GM12891 (cell line): Measurements from ENCODE around the gene GABRB3.

Experiments
- PAX5 ChIP-seq: IDR thresholded peaks from 2 replicates; pipeline ENCODE4 v1.6.1; 2011; ENCODE audit warnings: low read length, moderate library complexity, mild to moderate bottlenecking; ENCODE audit not compliant: insufficient read depth, severe bottlenecking
- POLR2A ChIP-seq: IDR thresholded peaks from 2 replicates; pipeline ENCODE4 v1.6.1; 2011; ENCODE audit warnings: low read depth, low read length, control low read depth
- POLR2AphosphoS5 ChIP-seq: IDR thresholded peaks from 2 replicates; pipeline ENCODE4 v1.6.1; 2011; ENCODE audit warnings: low read depth, low read length, control low read depth
- POU2F2 ChIP-seq: IDR thresholded peaks from 2 replicates; pipeline ENCODE4 v1.6.1; 2011; ENCODE audit warnings: low read depth, mild to moderate bottlenecking, control low read depth, low read length, moderate library complexity
- SPI1 ChIP-seq: IDR thresholded peaks from 2 replicates; pipeline ENCODE4 v1.6.1; 2011; ENCODE audit warnings: low read depth, low read length, control low read depth
- TAF1 ChIP-seq: IDR thresholded peaks from 2 replicates; pipeline ENCODE4 v1.6.1; 2011; ENCODE audit warnings: low read depth, low read length, control low read depth

DNA sequence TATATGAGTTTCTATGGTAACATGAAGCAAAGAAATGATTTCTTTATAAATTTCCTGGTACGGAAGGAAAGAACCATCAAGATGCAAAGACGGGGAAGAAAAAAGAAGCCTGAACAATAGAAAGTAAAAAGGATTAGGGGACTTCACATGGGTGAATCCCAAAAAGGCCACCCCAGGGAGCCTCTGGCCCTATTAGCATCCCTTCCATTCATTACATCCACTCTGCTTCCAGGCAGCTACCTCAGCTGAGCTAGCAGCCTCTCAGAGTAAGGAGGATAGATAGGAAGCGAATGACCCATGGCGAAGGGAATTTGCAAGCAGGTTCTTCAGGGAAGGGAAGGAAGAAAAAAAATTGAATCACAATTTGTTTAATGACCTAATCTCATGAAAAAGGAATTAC is 81.6 kb downstream of the GABRB3 start:
- TF ChIP-seq TAF1 = no peak
- no peak for TF ChIP-seq POLR2A
- no peak for TF ChIP-seq POLR2AphosphoS5
- TF ChIP-seq SPI1 = no peak
- TF ChIP-seq POU2F2 = no peak
- no peak for TF ChIP-seq PAX5
